SH-SY5Y (cell line): ENCODE results near the gene FGF19.

Experiments used
- GATA2 ChIP-seq: IDR thresholded peaks from 2 replicates; pipeline ENCODE4 v1.6.1; 2011; ENCODE audit warnings: mild to moderate bottlenecking, low read depth, low read length
- GATA3 ChIP-seq: IDR thresholded peaks from 2 replicates; pipeline ENCODE4 v1.6.1; 2011; ENCODE audit warnings: low read depth, mild to moderate bottlenecking, low read length, moderate library complexity

GRCh38 chr11:69704508-69705253 lies 859 bp upstream of the FGF19 start:
- TF ChIP-seq GATA2 (no peak), GATA3 (no peak)
